Measurements from ENCODE around the gene ALKBH3.

Gene ALKBH3

DNA sequence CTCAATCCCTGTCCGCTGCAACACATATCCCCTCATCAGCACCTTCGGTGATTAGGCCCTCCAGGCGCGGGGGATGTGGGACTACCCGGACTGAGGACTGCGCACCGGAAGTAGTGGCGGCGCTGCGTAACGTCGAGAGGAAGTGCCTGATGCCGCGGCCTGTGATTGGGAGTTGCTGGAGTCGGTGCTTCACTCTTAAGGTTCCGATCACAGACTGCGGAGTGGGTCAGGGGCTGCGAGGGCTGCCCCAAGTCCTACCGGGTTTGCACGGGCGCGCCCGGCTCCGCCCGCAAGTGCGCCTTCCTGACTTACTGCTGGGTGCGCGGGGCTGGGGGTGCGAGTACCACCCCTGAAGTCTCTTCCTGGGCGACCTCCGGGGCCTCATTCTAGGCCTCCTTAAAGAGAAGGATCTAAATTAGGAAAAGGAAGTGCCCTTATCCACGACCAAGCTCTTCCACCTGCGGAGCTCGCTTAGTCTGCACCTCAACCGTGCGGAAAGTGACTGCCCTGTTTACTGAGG lies at the start of gene ALKBH3:
TSS of gene ALKBH3 (plus strand) at position 192 of the 520 bp plus-strand sequence. CDS start 1,822 bp downstream, outside the sequence.
- DNase-seq (ENCODE audit: low spot score), result peak; percentile 89

DNA sequence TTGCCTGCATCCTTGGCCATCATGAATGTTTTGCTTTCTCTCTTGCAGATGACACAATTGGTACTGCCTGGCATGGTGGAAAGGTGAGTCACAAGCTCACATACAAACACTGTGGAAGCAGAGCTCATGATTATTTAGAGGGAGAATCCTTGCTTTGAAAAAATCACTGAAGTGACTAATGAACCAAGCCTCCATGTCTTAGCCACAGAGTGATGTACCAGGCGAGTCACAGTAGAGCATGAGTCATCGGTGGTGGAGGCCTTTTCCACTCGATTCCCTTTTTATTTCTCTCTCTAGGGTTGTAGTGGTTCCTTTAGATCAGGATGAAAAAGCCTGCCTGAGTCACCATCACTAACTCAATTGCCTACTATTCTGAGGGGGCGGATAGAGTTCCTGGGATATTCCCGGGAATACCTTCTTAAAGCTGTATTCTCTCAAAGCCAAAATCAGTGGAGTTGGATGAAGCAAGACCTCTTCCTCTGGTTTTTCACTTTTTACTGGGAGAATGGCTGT lies 49.6 kb upstream of the ALKBH3 start:
- peak; percentile 23 for DNase-seq (ENCODE audit: low spot score)

DNA sequence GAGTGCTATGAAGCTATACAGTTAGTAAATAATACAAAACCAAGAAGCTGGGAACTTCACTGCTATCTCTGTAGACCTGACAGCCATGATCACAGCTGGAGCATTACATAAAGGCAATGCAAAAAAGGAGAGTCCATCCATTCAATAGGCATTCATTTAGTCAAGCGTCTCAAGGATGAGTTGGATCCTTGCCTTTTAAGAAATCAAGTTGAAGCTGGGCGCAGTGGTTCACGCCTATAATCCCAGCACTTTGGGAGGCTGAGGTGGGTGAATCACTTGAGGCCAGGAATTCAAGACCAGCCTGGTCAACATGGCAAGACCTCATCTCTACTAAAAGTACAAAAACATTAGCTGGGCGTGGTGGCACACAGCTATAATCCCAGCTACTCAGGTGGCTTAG lies 48.1 kb upstream of the ALKBH3 start:
- DNase-seq (ENCODE audit: low spot score), result no peak

- DNase-seq (ENCODE audit: low spot score), result no peak
Observed at GRCh38 chr11:43833657-43834073, 47.0 kb upstream of the ALKBH3 start.

DNA sequence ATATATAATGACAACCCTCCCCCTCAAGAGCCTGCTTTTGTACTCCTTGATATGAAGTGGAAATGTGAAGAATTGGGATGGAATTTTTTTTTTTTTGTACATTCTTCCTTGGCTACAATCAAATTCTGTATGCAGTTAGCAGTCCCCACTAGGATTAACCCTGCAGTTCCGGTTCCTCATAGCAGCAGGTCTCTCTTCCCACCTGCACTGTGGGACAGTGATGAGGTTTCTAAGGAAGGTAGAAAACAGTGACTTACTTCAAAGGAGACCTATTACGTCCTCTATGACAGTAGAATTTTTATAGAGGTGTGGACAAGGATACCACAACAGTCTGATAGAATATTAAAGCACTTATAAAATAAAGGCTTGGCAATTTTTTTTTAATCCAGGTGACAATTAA lies 46.3 kb upstream of the ALKBH3 start:
- DNase-seq (ENCODE audit: low spot score), result no peak

DNA sequence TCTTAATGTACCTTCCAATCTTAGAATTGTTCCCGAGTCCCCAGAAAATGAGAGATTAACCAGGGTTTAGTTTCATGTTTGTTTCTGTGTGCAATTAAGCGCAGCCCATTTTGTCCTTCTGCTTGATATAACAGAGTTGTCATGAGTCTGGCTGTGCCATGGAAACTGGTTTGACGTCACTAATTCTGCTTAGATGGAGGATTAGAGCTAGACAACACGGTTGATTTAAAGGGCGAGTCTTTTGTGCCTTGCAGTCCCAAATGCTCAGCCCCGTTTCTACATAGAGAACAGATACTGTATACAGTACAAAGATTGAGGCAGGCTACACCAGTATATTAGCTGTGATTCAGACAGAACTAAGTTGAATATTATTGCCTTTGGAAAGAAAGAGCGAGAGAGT lies 45.5 kb upstream of the ALKBH3 start:
- DNase-seq (ENCODE audit: low spot score), result no peak

- no peak for DNase-seq (ENCODE audit: low spot score)
Observed at GRCh38 chr11:43837879-43838278, 42.8 kb upstream of the ALKBH3 start.

- no peak for DNase-seq (ENCODE audit: low spot score)
Observed at GRCh38 chr11:43842021-43842420, 38.6 kb upstream of the ALKBH3 start.

GRCh38 chr11:43845816-43846215 lies 34.8 kb upstream of the ALKBH3 start:
- DNase-seq (ENCODE audit: low spot score), result no peak

GRCh38 chr11:43852057-43852636 lies 28.5 kb upstream of the ALKBH3 start:
- DNase-seq (ENCODE audit: low spot score), result peak; percentile 78

- DNase-seq (ENCODE audit: low spot score), result no peak
Observed at GRCh38 chr11:43853781-43854180, 26.9 kb upstream of the ALKBH3 start.

- DNase-seq (ENCODE audit: low spot score), result no peak
Observed at GRCh38 chr11:43856993-43857392, 23.6 kb upstream of the ALKBH3 start.

- no peak for DNase-seq (ENCODE audit: low spot score)
Observed at GRCh38 chr11:43861141-43861540, 19.5 kb upstream of the ALKBH3 start.

DNA sequence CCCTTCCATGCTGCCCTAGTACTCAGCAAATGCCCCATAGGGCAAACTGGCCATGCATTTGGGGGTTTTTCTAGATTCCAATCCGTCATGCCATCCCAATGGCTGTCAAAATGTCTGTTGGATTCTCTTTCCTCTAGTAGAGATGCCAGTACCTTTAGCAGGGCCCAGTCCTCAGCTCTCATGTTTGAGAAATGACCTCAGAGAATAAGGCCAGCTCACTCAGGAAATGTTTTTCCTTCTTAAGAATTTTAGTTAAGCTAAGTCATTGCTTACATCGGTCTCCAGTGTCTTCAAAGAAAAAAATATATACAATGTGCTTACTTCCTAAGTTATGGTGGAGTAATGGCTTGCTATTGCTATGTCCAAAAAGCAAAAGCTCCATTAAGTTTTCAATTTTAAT lies 14.1 kb upstream of the ALKBH3 start:
- DNase-seq (ENCODE audit: low spot score), result no peak

DNA sequence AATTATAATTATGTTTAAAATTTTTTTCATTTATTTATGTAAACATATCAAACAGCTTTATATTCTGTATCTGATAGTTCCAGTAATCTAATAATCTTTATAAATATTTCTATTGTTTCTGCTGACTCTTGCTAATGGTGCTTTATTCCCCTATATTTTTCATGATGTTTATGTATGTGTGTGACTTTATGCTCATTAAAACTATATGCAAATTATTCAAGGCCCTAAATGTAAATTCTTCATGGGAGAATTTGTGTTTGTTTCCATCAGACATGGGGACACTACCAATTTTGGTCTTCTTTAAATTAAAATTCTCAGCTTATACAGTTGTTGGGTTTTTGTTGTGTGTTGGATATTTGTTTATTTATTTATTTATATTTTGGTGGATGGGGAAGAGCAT lies 13.7 kb upstream of the ALKBH3 start:
- no peak for DNase-seq (ENCODE audit: low spot score)

DNA sequence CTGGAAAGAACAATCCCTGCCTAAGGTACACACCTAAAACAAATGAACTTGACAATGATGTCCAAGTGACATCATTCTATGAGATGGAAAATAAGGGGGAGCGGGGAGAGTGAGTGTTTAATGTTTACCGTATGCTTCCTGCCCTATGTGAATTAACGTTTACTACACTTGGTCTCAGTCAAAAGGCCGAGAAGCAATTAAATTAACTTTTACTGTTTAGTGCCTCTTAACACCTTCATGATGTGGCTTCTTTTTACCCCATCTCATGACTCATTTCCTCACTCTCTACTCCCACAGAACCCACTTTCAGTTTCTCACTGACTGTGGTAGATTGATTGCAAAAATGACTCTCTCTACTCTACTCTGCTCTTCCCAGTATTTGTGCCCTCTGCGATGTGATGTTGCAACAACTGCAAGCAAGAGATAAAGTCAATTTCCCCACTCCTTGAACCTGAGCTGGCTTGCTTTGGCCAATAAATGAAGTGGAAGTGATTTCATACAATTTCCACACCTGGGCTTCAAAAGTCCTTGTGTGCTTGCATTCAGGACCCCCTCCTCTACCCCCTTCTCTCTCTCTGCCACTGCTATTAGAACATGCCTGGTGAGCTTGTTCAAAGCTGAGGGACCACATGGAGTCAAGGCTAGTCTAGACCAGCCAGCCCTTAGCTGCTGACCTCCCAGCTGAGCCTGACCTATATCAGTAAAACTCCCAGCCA lies 11.6 kb upstream of the ALKBH3 start:
- no peak for DNase-seq (ENCODE audit: low spot score)

DNA sequence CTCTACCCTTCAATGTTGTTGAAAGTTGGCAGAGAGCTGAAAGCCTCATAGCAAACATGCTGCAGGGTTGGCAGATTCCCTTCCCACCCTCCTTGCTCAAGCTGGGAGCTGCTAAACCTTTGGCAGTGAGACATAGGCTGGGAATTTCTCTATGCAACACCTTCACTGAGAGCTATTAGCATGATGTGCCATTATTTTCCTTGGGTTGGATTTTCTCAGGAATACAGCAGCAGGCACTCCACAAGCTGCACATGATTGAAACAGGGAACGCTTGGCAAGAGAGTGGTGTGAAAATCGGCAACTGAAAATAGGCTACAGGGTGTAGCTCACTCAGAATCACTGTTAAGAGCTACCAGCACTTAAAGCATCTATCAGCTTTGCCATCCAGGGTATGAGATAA lies 9.6 kb upstream of the ALKBH3 start:
- no peak for DNase-seq (ENCODE audit: low spot score)

GRCh38 chr11:43872995-43873394 lies 7.6 kb upstream of the ALKBH3 start:
- DNase-seq (ENCODE audit: low spot score), result no peak

- no peak for DNase-seq (ENCODE audit: low spot score)
Observed at GRCh38 chr11:43874078-43874477, 6.6 kb upstream of the ALKBH3 start.

DNA sequence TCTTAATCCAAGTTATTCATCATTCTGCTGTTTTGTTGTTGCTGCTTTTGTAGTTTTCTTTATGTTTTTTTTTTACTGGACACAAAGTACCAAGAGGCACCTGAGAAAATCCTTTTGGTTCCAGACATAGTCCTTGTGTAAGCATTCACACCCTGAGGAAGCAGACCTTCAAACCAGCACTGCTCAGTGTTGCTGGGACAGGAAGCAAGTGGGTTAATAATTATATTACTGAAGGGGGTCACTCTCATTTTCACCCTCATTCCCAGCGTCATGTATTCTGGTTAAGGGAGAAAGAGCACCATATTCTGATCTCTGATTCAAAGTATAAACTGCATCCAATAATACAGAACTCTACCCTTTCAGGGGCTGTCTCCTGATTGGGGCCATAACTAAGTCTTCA lies 5.9 kb upstream of the ALKBH3 start:
- no peak for DNase-seq (ENCODE audit: low spot score)

DNA sequence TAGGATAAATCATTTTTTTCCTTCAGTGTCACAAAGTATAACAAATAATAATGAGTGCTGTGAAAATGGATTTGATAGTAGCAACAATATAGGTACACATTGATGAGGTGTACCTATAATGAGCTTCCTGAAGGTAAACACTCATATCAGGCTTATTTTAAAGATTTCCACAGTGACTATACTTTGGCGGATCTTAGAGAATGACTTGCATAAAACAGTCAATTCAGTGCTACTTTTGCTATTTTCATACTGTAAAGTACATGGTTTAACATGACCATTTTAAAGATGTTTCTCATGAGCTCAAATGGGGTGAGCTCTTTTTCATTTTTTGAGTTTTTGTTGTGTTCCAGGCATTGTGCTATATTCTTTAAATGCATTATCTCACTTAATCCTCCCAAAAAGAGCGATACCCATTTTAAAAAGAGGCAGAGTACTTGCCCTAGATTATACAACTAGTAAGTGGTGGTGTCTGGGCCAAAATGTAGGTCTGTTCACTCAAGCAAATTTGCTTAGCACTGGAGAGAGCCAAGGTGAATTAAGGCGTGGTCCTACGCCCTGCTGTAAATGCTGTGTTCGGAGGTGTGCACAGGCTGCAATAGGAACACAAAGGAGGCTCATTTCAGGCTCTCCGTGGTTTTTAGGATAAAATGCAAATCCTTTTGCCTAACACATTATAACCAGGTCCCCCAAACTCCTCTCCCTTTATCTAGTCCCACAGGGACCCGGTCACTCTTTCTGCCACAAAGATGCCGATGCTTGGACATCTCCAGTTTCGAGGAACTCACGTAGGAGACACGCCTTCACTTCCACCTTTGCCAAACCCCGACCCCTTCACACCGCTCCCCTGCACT lies 617 bp upstream of the ALKBH3 start:
- DNase-seq (ENCODE audit: low spot score), result no peak

- no peak for DNase-seq (ENCODE audit: low spot score)
Observed at GRCh38 chr11:43892851-43893250, 12.2 kb downstream of the ALKBH3 start.

GRCh38 chr11:43894546-43894945 lies 13.9 kb downstream of the ALKBH3 start:
- DNase-seq (ENCODE audit: low spot score), result no peak

Measured in iPS-NIHi11 (cell line).